GM21515 (cell line): Measurements from ENCODE around the gene MAP6.
"Not testable (repeated sequence)": the region's sequence is repeated elsewhere in the genome, so short reads cannot be mapped to it uniquely, and the experiment has no call there.

ENCODE experiments used
- ATAC-seq: cut with Tn5 transposase; IDR thresholded peaks from one replicate; pipeline ENCODE4 v1.9.1; 2021; ENCODE audit not compliant: unreplicated experiment

MAP6 gene

DNA sequence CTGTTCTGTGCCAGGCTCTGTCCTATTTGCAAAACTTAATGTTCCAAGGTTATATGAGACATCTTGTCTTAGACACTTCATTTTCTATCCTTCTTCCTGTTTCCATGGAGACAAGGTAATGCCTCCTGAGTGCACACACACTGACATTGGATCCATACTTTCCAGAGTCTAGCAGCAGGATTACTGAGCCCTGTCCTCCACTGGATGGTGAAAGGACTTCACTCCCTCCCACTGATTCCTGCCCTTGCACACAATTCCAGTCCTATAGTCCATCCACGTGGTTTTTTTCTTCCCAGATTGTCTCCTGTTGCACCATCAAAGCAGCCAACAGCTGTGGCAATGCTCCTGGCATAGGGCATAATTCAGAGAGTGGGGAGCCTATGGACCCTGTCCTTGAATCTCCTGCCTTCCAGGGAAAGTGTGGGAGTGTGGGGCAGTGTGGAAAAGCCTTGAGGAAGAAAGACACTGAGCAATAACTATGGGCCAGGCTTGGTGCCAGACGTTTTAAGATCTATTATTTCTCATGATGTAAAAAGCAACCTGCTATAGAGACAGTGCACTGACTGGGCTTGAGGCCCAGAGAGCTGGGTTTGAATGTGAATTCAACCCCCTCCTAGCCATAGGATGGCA, 75.4 kb downstream of the MAP6 start:
- ATAC-seq: no peak

DNA sequence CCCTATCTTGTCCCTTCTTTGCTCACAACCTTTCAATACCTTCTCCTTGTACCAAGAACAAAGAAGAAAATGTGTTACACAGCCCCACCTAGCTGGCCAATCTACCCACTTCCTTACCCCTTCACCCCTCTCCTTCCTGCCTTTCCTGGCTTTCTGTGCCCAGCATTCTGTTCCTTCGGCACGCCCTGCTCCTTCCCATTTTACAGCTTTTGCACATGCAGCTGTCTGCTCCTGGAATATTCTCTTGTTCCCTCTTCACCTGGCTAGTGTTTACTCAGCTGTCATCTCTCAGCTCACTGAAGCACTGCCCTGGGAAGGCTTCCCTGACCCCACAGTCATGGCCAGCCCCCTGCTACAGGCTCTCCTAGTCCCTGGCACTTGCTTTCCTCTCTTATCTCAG, 76.1 kb downstream of the MAP6 start:
- ATAC-seq: no peak

DNA sequence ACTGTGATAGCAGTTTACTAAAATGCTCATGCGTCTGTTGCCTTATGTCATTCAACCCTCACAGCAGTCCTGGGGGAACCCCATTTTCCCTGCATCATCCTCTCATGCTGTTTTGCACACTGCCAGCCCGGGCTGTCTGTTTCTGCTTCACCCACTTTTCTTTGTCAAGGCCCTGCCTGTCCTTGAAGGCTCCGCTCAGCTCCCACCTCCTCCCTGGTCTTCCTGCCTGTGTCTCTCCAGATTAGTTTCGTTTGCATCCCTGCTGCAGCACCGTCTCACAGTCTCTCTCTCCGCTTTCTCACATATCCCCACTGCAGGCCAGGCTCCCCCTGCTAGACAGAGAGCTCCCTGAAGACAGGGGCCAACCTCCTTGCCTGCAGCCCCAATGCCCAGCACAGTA, 76.9 kb downstream of the MAP6 start:
- no peak for ATAC-seq

DNA sequence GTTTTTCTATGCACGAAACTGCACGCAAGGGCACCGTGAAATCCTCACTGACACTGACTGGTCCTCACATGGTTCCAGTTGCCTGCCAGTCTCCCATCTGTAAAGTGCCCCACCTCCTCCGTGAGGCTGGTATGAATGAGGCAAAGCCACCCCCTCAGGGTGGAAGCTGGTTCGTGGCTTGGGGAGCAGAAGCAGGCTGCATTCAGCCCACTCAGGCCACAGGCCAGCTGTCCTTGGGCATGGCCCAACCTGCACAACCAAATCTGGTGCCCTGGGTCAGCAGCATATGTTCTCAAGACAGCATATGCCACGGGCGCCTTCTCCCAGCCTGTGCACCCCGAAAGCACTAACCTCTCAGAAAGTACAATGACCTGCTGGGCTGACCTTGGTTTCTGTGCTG, 77.5 kb downstream of the MAP6 start:
- ATAC-seq: no peak

DNA sequence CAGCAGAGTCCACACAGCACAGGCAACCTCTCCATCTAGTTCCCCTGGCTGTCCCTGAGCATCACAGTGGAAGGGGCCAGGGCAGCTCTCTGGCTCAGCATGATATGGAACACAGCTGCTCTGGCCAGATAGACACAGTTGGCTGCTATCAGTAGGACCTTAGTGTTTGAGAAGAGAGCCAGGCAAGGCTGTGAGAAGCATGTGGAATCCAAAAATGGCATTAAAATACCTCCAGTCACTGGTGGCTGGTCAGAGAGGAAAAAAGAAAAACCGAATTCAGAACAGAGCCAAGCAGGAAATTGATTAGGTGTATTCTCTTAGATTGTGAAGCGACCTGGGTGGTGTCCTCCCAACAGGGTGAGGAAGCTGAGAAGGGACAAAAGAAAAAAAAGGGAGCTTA, 78.9 kb downstream of the MAP6 start:
- ATAC-seq: no peak

DNA sequence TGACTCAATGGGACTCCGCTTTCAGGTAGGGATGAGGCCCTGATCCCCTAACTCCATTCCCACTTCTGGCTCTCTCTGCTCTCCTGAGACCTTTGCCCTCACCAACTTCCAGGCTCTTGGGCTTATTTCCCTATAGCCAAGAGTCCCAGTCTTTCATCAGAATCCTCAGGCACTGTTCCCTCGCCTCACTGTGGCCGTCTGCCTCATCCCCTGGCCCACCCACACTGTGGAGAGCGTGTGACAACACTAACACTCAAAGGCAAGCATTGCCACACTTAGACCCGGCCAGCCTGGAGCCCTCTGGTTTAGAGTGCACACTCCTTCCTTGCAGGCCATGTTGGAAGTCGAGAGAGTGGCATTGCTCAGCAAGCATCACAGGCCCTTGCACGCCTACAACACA, 79.8 kb downstream of the MAP6 start:
- no peak for ATAC-seq

DNA sequence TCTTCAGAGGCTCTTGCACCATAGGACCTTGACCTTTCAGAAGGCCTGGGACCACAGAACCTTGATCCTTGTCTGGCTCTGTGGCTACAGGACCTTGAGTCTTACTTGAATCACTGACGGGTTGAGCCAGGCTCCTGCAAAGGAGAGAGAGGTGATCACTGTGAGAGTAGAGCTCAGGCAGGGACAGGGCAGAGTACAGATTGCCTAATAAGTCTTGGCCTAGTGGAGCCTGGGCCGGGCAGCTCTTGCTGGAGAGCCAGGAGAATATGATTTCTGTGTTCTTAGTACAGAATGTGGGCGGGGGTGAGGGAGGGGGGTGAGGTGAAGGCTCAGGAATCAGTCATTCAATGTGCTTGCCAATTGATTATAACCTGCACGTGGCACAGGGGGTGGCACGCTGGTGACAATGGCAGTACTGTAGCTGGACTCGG, 80.8 kb downstream of the MAP6 start:
- no peak for ATAC-seq

DNA sequence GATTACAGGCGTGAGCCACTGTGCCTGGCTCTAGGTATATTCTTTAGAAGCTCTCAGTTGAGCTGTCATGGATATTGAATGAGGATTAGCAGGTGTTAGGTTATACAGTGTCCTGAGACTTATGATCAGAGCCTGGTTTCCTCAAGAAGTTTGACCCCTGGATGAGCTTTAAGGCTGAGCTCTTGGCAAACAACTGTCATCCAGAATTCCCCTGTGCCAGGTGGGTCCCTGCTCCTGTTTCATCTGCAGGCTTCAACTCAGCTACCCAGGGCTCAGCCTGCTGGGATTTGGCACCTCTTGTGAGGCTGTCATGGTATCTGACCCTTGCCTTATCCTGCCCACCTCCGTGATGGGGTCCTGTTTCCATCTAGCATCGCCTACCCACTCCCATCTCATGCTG, 82.4 kb downstream of the MAP6 start:
- no peak for ATAC-seq

DNA sequence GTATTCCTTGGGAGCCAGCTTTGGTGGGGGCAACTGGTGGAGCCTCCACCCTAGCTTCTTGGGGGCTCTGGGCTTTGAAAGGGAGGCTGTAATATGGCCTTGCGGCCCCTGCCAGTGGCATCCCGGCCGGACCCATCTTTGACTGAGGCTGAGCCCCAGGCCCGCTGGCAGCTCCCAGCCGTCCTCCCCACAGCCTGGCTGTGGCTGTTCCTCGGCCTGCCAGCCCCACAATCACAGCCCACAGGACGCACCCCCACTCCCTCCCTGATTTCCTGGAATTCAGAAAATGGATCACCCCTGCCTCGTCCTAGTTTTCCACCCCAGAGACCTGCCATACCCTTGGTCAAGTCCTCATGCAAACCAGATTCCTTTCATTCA, 83.6 kb downstream of the MAP6 start:
- no peak for ATAC-seq

DNA sequence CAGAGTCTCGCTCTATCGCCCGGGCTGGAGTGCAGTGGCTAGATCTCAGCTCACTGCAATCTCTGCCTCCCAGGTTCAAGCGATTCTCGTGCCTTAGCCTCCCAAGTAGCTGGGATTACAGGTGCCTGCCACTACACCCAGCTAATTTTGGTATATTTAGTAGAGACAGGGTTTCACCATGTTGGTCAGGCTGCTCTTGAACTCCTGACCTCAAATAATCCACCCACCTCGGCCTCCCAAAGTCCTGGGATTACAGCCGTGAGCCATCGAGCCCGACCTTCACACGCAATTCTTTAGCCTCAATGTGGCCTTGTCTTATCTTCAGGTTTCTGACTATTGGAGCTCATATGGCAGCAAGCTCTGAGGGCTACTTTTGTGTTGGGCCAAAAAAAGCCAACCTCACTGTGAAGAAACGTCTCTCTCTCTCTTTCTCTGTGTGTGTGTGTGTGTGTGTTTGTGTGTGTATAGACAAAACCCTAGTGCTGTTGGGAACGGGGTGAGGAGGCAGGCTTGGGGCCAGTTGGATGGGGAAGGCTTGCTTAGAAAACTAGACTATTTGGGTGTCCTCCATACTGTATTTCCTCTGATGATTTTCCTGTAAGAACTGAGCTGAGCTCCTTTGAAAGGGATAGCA, 84.1 kb downstream of the MAP6 start:
- not testable (repeated sequence) for ATAC-seq

DNA sequence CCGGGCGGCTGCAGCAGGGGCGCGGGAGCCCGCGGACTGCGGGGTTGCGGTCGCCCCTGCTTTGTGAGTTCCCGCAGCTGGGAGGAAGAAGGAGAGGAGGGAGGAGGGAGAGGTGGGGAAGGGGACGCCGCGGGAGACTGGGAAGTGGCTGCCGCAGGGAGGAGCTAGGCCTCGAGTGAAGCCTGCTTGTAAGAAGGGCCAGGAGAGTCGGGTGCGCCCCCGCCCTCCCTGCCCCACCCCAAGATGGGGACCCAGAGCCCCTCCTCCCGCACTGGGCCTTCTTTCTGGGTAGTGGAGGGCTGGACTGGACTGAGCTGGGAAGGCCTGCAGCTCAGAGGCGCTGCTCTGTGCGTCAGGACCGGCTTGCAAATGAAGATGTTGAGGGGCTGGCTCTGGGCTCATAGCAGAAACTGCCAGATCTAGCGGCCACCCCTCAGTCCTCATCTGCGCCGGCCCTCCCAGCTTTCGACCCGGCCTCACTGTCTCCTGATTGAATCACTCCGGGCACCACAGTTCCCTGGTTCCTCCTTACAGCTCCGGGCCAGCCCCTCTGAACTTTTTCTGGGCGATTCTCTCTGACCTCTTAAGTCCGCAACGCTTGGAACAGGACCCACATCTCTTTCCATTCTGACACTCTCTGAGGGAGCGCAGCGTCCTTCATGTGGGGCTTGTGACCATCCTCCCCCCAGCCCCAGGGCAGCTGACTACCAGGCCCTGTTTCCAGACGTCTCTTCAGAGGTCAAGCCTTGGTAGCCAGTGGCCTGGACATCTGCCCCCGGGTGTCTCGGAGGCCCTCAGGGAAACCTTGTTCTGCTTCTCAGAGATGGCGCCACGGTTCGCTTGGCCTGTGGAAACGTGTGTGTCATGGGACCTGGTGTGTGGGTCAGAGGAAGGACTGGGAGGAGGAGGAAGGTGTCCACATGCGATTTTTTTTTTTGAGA, 84.8 kb downstream of the MAP6 start:
- no peak for ATAC-seq

DNA sequence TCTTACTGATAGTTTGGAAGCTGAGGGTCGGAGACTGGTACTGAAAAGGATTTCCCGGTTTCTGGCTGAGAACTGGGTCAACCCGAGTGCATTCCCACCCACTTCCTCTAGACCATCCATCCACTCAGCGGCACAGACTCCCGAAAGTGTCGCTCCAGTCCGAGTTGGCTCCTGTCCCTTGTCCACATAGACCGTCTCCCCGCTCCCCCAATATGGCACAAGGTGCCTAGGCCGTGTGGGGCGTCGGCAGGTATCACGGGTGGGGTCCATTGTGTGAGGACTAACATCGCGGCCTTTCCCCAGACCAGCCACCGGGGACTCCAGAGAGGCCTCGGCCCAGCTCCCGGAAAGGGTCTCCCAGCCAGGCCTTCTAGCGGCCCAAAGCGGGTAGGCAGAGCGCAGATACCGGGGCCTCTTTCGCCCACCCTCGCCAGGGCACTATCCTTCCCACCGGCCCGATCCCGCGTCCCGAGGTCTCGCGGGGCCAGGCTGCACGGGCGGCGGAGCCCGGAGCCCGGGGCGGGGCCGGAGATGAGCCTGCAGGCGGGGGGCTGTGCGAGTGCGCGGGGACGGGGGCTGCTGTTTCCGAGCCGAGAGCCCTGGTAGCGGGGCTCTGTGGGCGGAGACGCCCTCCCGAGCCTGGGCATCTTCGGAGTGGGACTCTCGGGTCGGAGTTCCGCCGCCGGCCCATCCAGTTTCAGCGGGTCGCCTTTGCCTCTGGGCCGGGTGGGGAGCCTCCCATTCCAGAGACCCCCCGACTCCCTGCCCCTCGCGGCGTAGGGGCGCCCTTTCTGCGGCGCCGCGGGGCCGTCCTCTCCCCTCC, 85.7 kb downstream of the MAP6 start:
- ATAC-seq: no peak

DNA sequence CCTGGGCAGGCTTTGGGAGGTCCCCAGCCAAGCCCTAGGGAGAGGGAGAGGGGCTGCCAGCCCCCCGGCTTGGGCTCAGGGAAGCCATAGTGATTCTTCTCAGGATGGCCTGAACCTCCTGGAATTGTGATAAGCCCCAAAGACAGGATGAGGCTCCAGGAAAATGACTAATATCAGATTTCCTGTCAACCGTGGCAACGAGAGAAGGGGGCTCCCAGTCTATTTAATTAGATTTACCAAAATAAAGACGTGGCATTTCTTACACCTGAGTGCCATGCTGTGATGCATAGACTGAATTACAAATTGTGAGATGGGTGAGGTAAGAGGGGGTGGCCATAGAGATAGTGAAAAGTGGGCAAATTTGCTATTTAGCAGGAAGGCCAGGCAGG, 86.3 kb downstream of the MAP6 start:
- no peak for ATAC-seq

DNA sequence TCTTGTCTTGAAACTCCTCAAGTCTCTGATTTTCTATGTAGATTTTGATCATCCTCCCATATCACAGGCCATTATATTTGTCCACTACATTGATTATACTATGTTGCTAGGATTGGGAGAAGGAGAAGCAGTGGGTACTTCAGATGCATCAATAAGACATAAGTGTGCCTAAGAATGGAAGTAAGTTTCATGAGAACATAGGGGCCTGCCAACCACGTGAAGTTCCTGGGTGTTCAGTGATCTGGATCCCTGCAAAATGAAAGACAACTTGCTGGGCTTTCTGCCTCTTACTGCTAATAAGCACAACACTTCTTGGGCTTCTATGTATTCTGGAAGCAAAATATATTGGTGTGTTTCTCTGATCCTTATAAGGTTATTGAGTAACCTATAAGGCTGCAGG, 89.0 kb downstream of the MAP6 start:
- no peak for ATAC-seq

DNA sequence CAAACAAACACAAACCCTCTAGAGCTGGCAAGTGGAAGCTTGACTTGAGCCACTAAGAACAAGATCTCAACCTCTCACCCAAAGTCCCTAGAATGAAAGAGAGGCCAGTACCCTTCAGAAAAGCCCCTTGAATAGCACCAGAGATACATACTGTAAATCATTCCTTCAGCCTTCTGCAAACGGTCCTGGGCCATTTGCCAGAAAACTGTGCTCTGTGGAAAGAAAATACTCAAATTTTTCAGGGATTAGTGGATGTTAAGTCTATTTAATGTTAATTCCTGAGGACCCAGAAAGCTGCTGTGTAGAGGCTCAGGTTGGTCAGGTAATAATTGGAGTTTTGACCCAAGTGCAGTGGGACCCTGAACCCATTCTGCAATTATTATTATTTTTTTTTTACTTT, 89.9 kb downstream of the MAP6 start:
- ATAC-seq: no peak

DNA sequence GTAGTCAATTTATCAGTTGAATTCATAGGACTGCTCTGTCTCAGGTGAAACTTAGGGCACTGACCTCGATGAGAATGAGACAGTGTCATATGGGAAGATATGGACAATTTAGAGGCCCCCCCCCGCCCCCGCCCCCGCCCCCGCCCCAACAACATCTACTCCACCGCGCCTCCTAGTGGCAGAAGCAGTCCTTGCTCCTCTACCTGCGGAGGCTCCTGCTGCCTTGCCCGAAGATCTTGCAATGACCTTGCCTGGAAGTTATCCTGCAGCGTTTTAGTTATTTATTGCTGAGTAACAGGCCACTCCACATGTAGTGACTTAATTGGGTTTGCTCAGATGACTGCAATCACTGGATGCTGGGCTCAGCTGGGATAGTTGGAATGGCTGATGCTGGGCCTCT, 91.6 kb downstream of the MAP6 start:
- ATAC-seq: no peak

DNA sequence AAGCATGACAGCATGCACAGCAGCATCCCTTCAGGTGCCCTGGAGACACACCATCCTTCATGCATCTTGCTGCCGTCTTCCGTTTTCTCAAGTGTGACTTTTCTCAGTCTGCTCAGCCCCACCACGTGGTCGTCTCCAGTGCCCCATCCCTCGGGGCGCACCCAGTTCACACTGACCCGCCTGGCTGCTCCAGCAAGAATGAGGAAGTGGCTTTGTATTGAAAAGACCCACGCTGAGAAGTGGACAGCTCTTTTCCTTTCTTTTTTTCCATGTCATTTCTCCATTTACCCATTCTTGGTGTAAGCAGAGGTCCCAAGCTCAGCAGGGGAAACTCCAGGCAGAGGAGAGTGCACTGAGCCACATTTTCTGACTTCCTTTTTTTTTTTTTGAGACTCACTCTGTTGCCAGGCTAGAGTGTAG, 92.3 kb downstream of the MAP6 start:
- peak; percentile 50 for ATAC-seq

DNA sequence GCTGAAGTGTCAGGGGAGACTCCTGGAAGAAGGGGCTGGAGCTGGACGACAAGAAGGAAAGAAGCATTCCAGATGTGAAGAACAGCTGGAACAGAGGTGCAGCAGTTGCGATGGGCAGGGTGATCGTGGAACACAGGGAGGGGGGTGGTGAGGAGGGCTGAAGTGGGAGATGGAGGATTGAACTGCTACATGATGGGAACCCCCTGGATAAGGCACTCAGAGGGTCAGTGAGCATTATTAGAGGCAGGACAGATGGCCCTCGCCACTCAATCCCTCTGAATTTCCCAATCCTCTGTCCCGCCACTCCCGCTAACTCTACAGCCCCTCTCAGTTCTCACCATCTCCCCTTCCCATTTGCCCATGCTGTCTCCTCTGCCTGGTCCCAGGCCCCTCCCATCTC, 92.8 kb downstream of the MAP6 start:
- ATAC-seq: no peak

DNA sequence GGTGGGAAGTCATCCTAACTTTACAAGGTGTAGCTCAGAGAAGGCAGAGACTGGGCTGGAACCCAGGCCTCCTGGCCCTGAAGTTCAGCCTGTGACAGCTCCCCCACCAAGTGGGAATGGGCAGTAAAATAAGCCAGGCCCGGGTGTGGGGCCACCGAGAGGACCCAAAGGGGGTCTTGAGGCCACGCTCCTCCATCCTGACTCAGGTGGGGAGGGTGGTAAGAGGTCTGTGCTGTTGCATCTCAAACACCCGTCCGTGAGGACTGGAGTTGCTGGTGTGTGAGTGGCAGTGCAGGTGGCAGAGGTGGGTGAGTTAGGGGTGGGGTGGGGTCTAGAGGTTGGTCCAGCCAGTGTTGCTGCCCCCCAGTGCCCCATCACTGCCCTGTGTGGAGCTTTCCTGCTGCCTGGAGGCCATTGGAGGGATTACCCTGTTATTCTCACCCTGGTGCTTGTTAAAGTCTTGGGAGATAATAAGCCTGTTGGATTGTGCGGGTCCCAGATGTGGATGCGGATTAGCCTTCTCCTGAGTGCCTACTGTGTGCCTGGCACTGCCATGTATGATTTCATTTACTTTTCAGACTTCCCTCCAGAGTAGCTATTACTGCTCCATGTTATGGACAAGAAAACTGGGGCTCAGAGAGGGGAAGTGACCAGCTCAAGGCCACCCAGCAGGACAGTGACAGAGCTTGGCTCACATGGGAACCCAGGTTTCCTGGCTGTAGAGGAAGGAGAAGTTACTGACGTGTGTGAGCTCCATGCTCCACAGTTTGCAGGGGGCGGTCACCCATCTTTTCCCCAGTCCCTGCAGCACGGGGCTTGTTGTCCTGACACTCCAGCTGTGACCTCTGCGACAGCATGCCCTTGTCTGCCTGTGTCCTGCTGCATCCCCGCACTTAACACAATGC, 93.9 kb downstream of the MAP6 start:
- ATAC-seq: no peak

DNA sequence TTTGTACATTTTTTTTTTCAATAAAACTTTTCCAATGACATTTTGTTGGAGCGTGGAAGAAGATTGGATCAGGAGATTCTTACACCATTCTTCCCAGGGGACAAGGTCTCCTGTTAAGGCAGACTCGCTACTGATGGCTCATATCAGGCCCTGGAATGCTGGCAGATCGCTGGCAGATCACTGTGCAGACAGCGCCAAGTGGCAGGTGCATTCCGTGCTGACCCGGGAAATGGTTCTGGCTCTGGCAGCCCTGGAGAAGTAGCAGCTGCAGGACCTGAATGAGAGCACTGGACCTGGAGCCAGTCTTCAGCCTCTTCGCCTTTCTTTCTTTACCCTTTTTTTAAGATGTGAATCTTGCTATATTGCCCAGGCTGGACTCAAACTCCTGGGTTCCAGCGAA, 96.1 kb downstream of the MAP6 start:
- no peak for ATAC-seq
